Hepatic stellate cell (primary cell): ENCODE data around the gene CASP8AP2.
A peak's percentile ranks its signal among the peaks of the same experiment; 100 is the strongest.
"Not testable (repeated sequence)": the region's sequence is repeated elsewhere in the genome, so short reads cannot be mapped to it uniquely, and the experiment has no call there.

ENCODE experiments used
- DNase-seq: peaks from one replicate; pipeline ENCODE4 v3.0.0; 2011; ENCODE audit warnings: low spot score

The CASP8AP2 gene

GRCh38 chr6:89829472-89830169, at the start of gene CASP8AP2:
Gene CASP8AP2, plus strand, starts transcription at chr6:89829880.
- peak; percentile 98 for DNase-seq

GRCh38 chr6:89781070-89782034, 48.3 kb upstream of the CASP8AP2 start:
- no peak for DNase-seq

- no peak for DNase-seq
Measured at GRCh38 chr6:89782222-89782621, 47.5 kb upstream of the CASP8AP2 start.

- not testable (repeated sequence) for DNase-seq
Measured at GRCh38 chr6:89783293-89783692, 46.4 kb upstream of the CASP8AP2 start.

GRCh38 chr6:89784838-89785237, 44.8 kb upstream of the CASP8AP2 start:
- no peak for DNase-seq

GRCh38 chr6:89786970-89787369, 42.7 kb upstream of the CASP8AP2 start:
- DNase-seq, result no peak

- DNase-seq, result no peak
Measured at GRCh38 chr6:89787660-89788328, 41.9 kb upstream of the CASP8AP2 start.

- no peak for DNase-seq
Measured at GRCh38 chr6:89789980-89790379, 39.7 kb upstream of the CASP8AP2 start.

GRCh38 chr6:89790403-89790802, 39.3 kb upstream of the CASP8AP2 start:
- DNase-seq, result no peak

- DNase-seq, result peak; percentile 37
Measured at GRCh38 chr6:89792881-89793280, 36.8 kb upstream of the CASP8AP2 start.

GRCh38 chr6:89793586-89793985, 36.1 kb upstream of the CASP8AP2 start:
- DNase-seq, result no peak

- no peak for DNase-seq
Measured at GRCh38 chr6:89794324-89794723, 35.4 kb upstream of the CASP8AP2 start.

GRCh38 chr6:89797317-89797716, 32.4 kb upstream of the CASP8AP2 start:
- DNase-seq, result no peak

- no peak for DNase-seq
Measured at GRCh38 chr6:89799096-89799495, 30.6 kb upstream of the CASP8AP2 start.

GRCh38 chr6:89799756-89800155, 29.9 kb upstream of the CASP8AP2 start:
- DNase-seq, result no peak

- no peak for DNase-seq
Measured at GRCh38 chr6:89803271-89803670, 26.4 kb upstream of the CASP8AP2 start.

- no peak for DNase-seq
Measured at GRCh38 chr6:89805814-89806371, 23.8 kb upstream of the CASP8AP2 start.

- DNase-seq, result no peak
Measured at GRCh38 chr6:89807581-89807980, 22.1 kb upstream of the CASP8AP2 start.

- not testable (repeated sequence) for DNase-seq
Measured at GRCh38 chr6:89813422-89813821, 16.3 kb upstream of the CASP8AP2 start.

GRCh38 chr6:89817481-89817880, 12.2 kb upstream of the CASP8AP2 start:
- DNase-seq, result no peak

GRCh38 chr6:89818977-89819335, 10.7 kb upstream of the CASP8AP2 start:
- peak; percentile 15 for DNase-seq
